ENCODE measurements around the gene GPR78. TPM values are rescaled to one million over a fixed set of nuclear protein-coding genes. Genes with fewer than 3 reads are reported as not detected.

Gene GPR78
- total RNA-seq, 1 experiment from 2014 or later = not detected

GRCh38 chr4:8585721-8586212 is 5.6 kb downstream of the GPR78 start:
- no peak for DNase-seq (ENCODE audit: extremely low read depth, low read depth)

GRCh38 chr4:8586246-8586645 is 6.1 kb downstream of the GPR78 start:
- DNase-seq (ENCODE audit: extremely low read depth, low read depth) = no peak

GRCh38 chr4:8586671-8587468 is 6.7 kb downstream of the GPR78 start:
- no peak for DNase-seq (ENCODE audit: extremely low read depth, low read depth)

GRCh38 chr4:8587469-8588195 is 7.4 kb downstream of the GPR78 start:
- no peak for DNase-seq (ENCODE audit: extremely low read depth, low read depth)

GRCh38 chr4:8588196-8588470 is 7.9 kb downstream of the GPR78 start:
- no peak for DNase-seq (ENCODE audit: extremely low read depth, low read depth)

- no peak for DNase-seq (ENCODE audit: extremely low read depth, low read depth)
Observed at GRCh38 chr4:8589336-8589735, 9.1 kb downstream of the GPR78 start.

- DNase-seq (ENCODE audit: extremely low read depth, low read depth) = no peak
Observed at GRCh38 chr4:8589823-8590545, 9.8 kb downstream of the GPR78 start.

GRCh38 chr4:8590546-8590880 is 10.3 kb downstream of the GPR78 start:
- DNase-seq (ENCODE audit: extremely low read depth, low read depth) = no peak

GRCh38 chr4:8591114-8591513 is 10.9 kb downstream of the GPR78 start:
- DNase-seq (ENCODE audit: extremely low read depth, low read depth) = no peak

GRCh38 chr4:8591626-8592365 is 11.6 kb downstream of the GPR78 start:
- DNase-seq (ENCODE audit: extremely low read depth, low read depth) = no peak

GRCh38 chr4:8592366-8593263 is 12.4 kb downstream of the GPR78 start, which contains the start of gene CPZ:
TSS of gene CPZ (plus strand) at chr4:8592765. CDS start at chr4:8592834, 69 bp downstream.
- DNase-seq (ENCODE audit: extremely low read depth, low read depth) = no peak

- no peak for DNase-seq (ENCODE audit: extremely low read depth, low read depth)
Observed at GRCh38 chr4:8593264-8594096, 13.3 kb downstream of the GPR78 start.

- DNase-seq (ENCODE audit: extremely low read depth, low read depth) = peak; percentile 58
Observed at GRCh38 chr4:8594097-8595038, 14.2 kb downstream of the GPR78 start.

- DNase-seq (ENCODE audit: extremely low read depth, low read depth) = no peak
Observed at GRCh38 chr4:8595237-8596087, 15.3 kb downstream of the GPR78 start.

- no peak for DNase-seq (ENCODE audit: extremely low read depth, low read depth)
Observed at GRCh38 chr4:8596891-8597290, 16.7 kb downstream of the GPR78 start.

- DNase-seq (ENCODE audit: extremely low read depth, low read depth) = no peak
Observed at GRCh38 chr4:8597319-8597718, 17.1 kb downstream of the GPR78 start.

GRCh38 chr4:8597791-8598190 is 17.6 kb downstream of the GPR78 start:
- no peak for DNase-seq (ENCODE audit: extremely low read depth, low read depth)

Data from NCI-H460 (cell line).